OCI-LY1 (cell line): ENCODE measurements around the gene INPP5J.

Experiments used
- H2AFZ ChIP-seq: fragments of 200-600 bp; sonication (generic), shearing (Covaris generic); 2 replicates; pipeline ENCODE4 v1.6.0; 2014; ENCODE audit warnings: antibody characterized with exemption, mild to moderate bottlenecking, low read length
- H3F3A ChIP-seq: fragments of 200-600 bp; sonication (generic), shearing (Covaris generic); 2 replicates; pipeline ENCODE4 v1.6.0; 2014; ENCODE audit warnings: mild to moderate bottlenecking, antibody characterized with exemption, low read length, moderate library complexity; ENCODE audit not compliant: insufficient read depth
- H3K27ac ChIP-seq: fragments of 200-600 bp; sonication (generic); 2 replicates; pipeline ENCODE4 v1.5.1; 2014; ENCODE audit warnings: low read length, mixed run types, mild to moderate bottlenecking, low read depth; ENCODE audit not compliant: poor library complexity, severe bottlenecking
- H3K27me3 ChIP-seq: fragments of 200-600 bp; sonication (generic); 2 replicates; pipeline ENCODE4 v1.6.0; 2014; ENCODE audit warnings: antibody characterized with exemption, mild to moderate bottlenecking, low read length, moderate library complexity; ENCODE audit not compliant: insufficient read depth
- H3K36me3 ChIP-seq: fragments of 200-600 bp; sonication (generic); 2 replicates; pipeline ENCODE4 v1.6.1; 2014; ENCODE audit warnings: mild to moderate bottlenecking, antibody characterized with exemption, low read length, moderate library complexity, mixed read lengths; ENCODE audit not compliant: insufficient read depth
- H3K4me1 ChIP-seq: fragments of 200-600 bp; sonication (generic); 2 replicates; pipeline ENCODE4 v1.5.1; 2014; ENCODE audit warnings: mild to moderate bottlenecking, low read length, moderate library complexity; ENCODE audit not compliant: insufficient read depth, severe bottlenecking
- H3K4me2 ChIP-seq: fragments of 200-600 bp; sonication (generic), shearing (Covaris generic); 2 replicates; pipeline ENCODE4 v1.6.1; 2014; ENCODE audit warnings: low read length
- H3K4me3 ChIP-seq: fragments of 200-600 bp; sonication (generic); 2 replicates; pipeline ENCODE4 v1.5.1; 2014; ENCODE audit warnings: low read length, low read depth, mild to moderate bottlenecking, mixed read lengths; ENCODE audit not compliant: poor library complexity, severe bottlenecking
- H3K79me2 ChIP-seq: fragments of 200-600 bp; shearing (Covaris generic); 2 replicates; pipeline ENCODE4 v1.6.1; 2016; ENCODE audit warnings: mixed run types, low read length, mixed read lengths; ENCODE audit not compliant: insufficient read depth
- H3K9ac ChIP-seq: fragments of 200-600 bp; sonication (generic), shearing (Covaris generic); 2 replicates; pipeline ENCODE4 v1.6.1; 2014; ENCODE audit warnings: mild to moderate bottlenecking, low read length, mixed read lengths
- H3K9me2 ChIP-seq: fragments of 200-600 bp; sonication (generic), shearing (Covaris generic); 2 replicates; pipeline ENCODE4 v1.6.1; 2014; ENCODE audit warnings: low read depth, mild to moderate bottlenecking, low read length, mixed read lengths
- H3K9me3 ChIP-seq: fragments of 200-600 bp; shearing (Covaris generic); 2 replicates; pipeline ENCODE4 v1.6.1; 2014; ENCODE audit warnings: low read length, mixed read lengths
- H4K20me1 ChIP-seq: fragments of 200-600 bp; sonication (generic), shearing (Covaris generic); 2 replicates; pipeline ENCODE4 v1.6.0; 2016; ENCODE audit warnings: mild to moderate bottlenecking, low read length; ENCODE audit not compliant: insufficient read depth
- EZH2 ChIP-seq: fragments of 200-600 bp; sonication (generic), shearing (Covaris generic); IDR thresholded peaks from 2 replicates; pipeline ENCODE4 v1.8.0; 2017; ENCODE audit warnings: borderline replicate concordance, mixed run types, mild to moderate bottlenecking, antibody characterized with exemption, low read length, moderate library complexity, mixed read lengths
- TF ChIP-seq, protein P1 (sequence below): fragments of 200-600 bp; sonication (generic), shearing (Covaris generic); IDR thresholded peaks from 2 replicates; pipeline ENCODE4 v1.5.1; 2017; ENCODE audit warnings: mild to moderate bottlenecking, antibody characterized with exemption, low read length, moderate library complexity, mixed read lengths

The INPP5J gene

GRCh38 chr22:31138126-31138525 lies 15.4 kb downstream of the INPP5J start:
- no peak overlapping the region for H3K9ac ChIP-seq
- H3K4me3 ChIP-seq = no peak overlapping the region
- no peak overlapping the region for H3K27ac ChIP-seq
- TF ChIP-seq, protein P1, sequence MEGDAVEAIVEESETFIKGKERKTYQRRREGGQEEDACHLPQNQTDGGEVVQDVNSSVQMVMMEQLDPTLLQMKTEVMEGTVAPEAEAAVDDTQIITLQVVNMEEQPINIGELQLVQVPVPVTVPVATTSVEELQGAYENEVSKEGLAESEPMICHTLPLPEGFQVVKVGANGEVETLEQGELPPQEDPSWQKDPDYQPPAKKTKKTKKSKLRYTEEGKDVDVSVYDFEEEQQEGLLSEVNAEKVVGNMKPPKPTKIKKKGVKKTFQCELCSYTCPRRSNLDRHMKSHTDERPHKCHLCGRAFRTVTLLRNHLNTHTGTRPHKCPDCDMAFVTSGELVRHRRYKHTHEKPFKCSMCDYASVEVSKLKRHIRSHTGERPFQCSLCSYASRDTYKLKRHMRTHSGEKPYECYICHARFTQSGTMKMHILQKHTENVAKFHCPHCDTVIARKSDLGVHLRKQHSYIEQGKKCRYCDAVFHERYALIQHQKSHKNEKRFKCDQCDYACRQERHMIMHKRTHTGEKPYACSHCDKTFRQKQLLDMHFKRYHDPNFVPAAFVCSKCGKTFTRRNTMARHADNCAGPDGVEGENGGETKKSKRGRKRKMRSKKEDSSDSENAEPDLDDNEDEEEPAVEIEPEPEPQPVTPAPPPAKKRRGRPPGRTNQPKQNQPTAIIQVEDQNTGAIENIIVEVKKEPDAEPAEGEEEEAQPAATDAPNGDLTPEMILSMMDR = no peak
- TF ChIP-seq EZH2 = no peak
- no peaks in the 10 kb centered on the region for H4K20me1 ChIP-seq
- no peaks in the 10 kb centered on the region for H3K27me3 ChIP-seq
- no peaks in the 10 kb centered on the region for H3F3A ChIP-seq
- peaks cover 4% of the 10 kb centered on the region; the same call in 1 of the 2 replicates for H3K36me3 ChIP-seq
- no peaks in the 10 kb centered on the region for H3K9me3 ChIP-seq
- no peak overlapping the region for H3K4me2 ChIP-seq
- H3K4me1 ChIP-seq = no peaks in the 10 kb centered on the region
- no peak overlapping the region for H2AFZ ChIP-seq
- no peaks in the 10 kb centered on the region for H3K79me2 ChIP-seq
- no peaks in the 10 kb centered on the region for H3K9me2 ChIP-seq

DNA sequence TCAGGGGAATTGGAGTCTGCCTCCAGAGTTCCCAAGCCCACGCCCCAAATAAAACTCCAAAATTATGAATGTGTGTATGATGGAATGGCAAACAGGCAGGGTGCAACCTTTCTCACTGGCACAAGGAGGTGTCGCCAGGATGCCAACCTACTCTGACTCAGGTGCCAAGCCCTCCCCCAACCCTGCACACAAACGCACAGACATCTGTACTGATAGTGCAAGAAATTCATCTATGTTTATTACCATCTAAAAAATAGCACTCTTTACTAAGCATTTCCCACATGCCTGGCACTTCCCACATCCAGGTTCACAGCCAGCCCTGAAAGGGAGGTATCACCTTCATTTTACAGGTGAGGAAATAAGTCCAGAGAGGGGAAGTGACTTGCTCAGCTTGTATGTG lies 16.3 kb downstream of the INPP5J start:
- H3F3A ChIP-seq = no peaks in the 10 kb centered on the region
- H3K9me2 ChIP-seq = no peaks in the 10 kb centered on the region
- no peaks in the 10 kb centered on the region for H3K36me3 ChIP-seq
- H3K4me1 ChIP-seq = no peaks in the 10 kb centered on the region
- no peak overlapping the region for H3K4me2 ChIP-seq
- TF ChIP-seq, protein P1 = no peak
- no peak for TF ChIP-seq EZH2
- no peak overlapping the region for H3K9ac ChIP-seq
- no peaks in the 10 kb centered on the region for H3K79me2 ChIP-seq
- H3K27ac ChIP-seq = no peak overlapping the region
- no peaks in the 10 kb centered on the region for H3K27me3 ChIP-seq
- no peaks in the 10 kb centered on the region for H4K20me1 ChIP-seq
- no peak overlapping the region for H3K4me3 ChIP-seq
- no peaks in the 10 kb centered on the region for H3K9me3 ChIP-seq
- no peak overlapping the region for H2AFZ ChIP-seq

GRCh38 chr22:31139866-31140716 lies 17.3 kb downstream of the INPP5J start, which contains the start of gene PLA2G3:
TSS of gene PLA2G3 (minus strand) at chr22:31140508. CDS start at chr22:31140354, 154 bp downstream.
- Histone ChIP-seq H3K4me2 (no peak within 1 kb of the TSS), H4K20me1 (no peaks in the 10 kb centered on the region), H2AFZ (no peak within 1 kb of the TSS), H3F3A (no peaks in the 10 kb centered on the region), H3K9me3 (no peaks in the 10 kb centered on the region), H3K4me1 (no peaks in the 10 kb centered on the region), H3K9me2 (no peaks in the 10 kb centered on the region), H3K4me3 (no peak within 1 kb of the TSS), H3K27ac (no peak within 1 kb of the TSS), H3K27me3 (no peaks in the 10 kb centered on the region), H3K36me3 (no peaks in the 10 kb centered on the region), H3K9ac (no peak within 1 kb of the TSS), H3K79me2 (no peaks in the 10 kb centered on the region)
- TF ChIP-seq, protein P1 = no peak
- TF ChIP-seq EZH2 = no peak
